AG08395 (cell line): ENCODE data around the gene CXCL10.

Experiments used
- DNase-seq: peaks from one replicate; pipeline ENCODE4 v3.0.0; 2012; ENCODE audit warnings: mixed read lengths, low spot score

Gene CXCL10

DNA sequence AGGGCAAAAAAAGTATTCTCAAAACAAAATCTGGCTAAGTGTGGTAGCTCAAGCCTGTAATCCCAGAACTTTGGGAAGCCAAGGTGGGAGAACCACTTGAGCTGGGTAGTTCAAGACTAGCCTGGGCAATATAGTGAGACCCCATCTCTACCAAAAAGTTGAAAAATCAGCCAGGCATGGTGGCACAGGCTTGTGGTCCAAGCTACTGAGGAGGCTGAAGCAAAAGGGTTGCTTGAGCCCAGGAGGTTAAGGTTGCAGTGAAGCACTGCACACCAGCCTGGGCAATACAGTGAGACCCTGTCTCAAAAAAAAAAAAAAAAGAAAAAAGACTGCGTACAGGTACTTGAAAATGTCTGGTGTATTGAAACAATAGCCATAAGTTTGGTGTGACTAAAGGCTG is 30.8 kb downstream of the CXCL10 start:
- no peak for DNase-seq

DNA sequence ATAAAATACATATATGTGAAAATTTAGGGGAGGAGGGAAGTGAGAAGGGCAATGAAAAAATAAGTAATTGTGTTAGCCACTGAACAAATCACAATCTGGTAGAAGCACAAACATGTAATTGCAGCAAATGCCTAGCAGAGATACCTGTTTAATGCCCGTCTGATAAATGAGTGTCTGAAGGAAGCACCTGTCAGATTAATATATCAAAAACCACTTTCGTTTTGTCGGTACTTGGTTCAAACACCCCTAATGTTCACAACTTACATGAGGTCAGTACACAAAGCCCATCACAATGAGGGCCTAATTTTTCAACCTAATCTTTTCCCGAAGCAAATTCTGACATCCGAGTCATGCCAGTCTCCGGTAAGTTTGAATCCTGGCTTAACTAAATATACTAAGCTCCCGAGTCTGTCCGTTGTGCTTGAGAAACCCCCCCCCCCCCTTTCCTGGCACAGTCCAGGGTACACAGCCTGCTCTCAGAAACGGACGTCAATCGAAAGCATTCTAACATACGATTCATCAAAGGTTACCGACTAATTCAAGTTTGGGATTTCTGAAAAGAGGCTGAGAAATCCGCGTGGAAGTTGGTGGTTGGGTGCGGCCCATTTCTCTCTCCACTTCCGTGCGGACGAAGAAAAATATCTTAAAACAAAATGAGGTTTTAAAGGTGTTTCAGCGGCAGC is 33.3 kb downstream of the CXCL10 start:
- no peak for DNase-seq

DNA sequence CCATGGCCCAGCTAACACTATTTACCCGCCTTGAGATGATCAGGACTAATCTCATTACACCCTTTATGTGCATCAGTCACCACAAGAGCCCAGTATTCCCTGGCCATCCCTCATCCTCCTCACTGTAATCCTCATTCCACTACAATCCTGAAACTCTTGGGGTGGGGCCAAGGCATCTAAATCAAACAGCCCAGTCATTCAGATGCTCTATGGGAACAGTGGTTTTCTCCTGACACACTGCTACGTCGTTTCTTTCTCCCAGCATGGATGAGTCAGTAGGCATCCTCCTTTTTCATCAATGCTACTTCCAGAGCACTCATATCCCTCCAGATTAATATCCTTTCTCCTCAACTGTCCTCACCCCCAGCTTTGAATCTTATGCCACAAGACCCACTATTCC is 38.2 kb downstream of the CXCL10 start:
- DNase-seq = peak; percentile 95

DNA sequence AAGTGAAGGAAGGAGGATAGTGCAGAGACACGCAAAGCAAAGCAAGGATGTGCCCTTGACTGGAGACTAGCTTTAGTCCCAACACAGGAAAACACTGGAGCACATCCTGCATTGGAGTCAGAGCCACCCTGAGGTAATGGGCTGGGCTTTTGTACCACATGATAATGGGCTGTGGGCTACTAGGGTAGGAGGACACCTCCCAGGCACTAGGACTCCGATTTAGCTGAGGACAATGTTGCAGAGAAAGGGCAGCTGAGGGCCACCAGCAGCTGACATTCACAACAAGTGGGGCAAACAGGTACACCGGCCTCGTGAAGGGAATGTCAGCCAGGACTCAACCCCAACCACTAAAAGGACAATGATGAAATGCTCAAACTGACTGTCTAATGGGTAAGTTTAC is 42.7 kb downstream of the CXCL10 start:
- no peak for DNase-seq

DNA sequence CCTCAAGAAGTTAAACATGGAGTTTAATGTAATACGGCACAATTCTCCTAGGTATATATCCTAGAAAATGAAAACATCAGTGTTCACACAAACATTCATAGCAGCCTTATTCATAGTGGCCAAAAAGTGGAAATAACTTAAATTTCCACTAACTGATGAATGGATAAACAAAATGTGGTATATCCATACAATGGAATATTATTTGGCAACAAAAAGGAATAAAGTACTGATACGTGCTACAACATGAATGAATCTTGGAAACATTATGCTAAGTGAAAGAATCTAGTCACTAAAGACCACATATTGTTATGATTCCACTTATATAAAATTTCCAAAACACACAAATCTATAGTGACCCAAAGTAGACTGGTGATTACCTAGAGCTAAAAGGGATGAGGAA is 47.1 kb downstream of the CXCL10 start:
- DNase-seq = no peak

DNA sequence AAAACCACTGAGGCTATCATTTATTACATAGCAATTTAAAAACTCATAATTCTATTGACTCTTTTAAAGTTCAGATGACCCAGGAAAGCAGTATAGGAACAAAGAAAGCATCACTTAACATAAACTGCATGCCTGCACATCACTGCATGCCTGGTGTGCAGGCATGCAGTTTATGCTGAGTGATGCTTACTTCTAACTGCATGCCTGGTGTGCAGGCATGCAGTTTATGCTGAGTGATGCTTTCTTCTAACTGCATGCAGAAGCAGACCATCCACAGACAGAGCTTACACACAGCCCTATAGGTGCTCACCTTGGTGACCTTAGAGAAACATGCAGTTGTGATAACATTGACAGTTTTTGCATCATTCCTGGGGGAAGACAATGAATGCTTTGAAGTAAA is 49.5 kb downstream of the CXCL10 start:
- no peak for DNase-seq
